ENCODE results near the gene UNC13C. TPM values are rescaled to one million over a fixed set of nuclear protein-coding genes. Genes with fewer than 3 reads are reported as not detected.

The UNC13C gene
- total RNA-seq, 1 donor from 2014 or later = 0.21 TPM

DNA sequence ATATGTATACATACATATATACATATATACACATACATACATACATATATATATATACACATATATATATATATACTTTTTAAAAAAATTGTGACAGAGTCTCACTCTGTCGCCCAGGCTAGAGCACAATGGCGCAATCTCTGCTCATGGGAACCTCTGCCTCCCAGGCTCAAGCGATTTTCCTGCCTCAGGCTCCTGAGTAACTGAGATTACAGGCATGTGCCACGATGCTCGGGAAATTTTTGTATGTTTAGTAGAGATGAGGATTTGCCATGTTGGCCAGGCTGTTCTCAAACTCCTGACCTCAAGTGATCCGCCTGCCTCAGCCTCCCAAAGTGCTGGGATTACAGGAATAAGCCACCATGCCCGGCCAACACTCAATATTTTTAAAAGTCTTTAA lies 302.5 kb downstream of the UNC13C start:
- DNase-seq (ENCODE audit: low read depth) = no peak
- no peak overlapping the region for H3K4me3 ChIP-seq (ENCODE audit: low read depth, low read length)
- TF ChIP-seq, protein P1, sequence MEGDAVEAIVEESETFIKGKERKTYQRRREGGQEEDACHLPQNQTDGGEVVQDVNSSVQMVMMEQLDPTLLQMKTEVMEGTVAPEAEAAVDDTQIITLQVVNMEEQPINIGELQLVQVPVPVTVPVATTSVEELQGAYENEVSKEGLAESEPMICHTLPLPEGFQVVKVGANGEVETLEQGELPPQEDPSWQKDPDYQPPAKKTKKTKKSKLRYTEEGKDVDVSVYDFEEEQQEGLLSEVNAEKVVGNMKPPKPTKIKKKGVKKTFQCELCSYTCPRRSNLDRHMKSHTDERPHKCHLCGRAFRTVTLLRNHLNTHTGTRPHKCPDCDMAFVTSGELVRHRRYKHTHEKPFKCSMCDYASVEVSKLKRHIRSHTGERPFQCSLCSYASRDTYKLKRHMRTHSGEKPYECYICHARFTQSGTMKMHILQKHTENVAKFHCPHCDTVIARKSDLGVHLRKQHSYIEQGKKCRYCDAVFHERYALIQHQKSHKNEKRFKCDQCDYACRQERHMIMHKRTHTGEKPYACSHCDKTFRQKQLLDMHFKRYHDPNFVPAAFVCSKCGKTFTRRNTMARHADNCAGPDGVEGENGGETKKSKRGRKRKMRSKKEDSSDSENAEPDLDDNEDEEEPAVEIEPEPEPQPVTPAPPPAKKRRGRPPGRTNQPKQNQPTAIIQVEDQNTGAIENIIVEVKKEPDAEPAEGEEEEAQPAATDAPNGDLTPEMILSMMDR (IDR thresholded peaks at IDR 0.05; ENCODE audit: insufficient read depth, low read length, poor library complexity, severe bottlenecking) = no peak
- no peaks in the 10 kb centered on the region for H3K36me3 ChIP-seq (ENCODE audit: control insufficient read depth, insufficient read depth, low read length)
- no peaks in the 10 kb centered on the region for H3K27me3 ChIP-seq (ENCODE audit: control insufficient read depth, insufficient read depth, low read length)

DNA sequence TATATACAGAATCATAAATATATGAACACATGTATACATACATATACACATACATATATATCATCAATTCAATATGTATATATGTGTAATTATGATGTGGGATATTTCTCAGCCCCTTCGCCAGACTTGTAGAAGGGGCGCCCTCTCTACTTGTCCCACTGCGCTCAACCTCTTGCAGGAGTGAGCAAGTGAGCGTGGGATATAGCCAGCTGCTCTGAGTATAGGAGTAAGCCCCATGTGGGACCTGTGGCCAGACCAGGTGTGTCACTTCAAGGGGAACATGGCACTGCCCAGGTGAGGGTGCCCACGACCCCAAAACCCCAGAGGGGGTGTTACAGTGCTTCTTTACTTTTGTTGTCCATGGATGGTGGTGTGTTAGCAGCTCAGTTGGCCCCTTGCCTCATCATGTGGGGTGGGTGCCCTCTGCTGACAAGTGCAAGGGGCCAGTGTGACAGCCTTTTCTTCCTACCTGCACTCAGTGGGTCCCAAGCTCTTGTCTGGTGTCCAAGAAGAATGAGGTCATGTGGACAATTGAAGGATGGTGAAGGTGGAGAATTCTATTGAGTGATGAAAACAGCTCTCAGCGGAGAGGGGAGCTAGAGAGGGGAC lies 304.1 kb downstream of the UNC13C start:
- TF ChIP-seq, protein P1 (IDR thresholded peaks at IDR 0.05; ENCODE audit: insufficient read depth, low read length, poor library complexity, severe bottlenecking) = no peak
- H3K36me3 ChIP-seq (ENCODE audit: control insufficient read depth, insufficient read depth, low read length) = no peaks in the 10 kb centered on the region
- H3K27me3 ChIP-seq (ENCODE audit: control insufficient read depth, insufficient read depth, low read length) = no peaks in the 10 kb centered on the region
- no peak for DNase-seq (ENCODE audit: low read depth)
- no peak overlapping the region for H3K4me3 ChIP-seq (ENCODE audit: low read depth, low read length)

DNA sequence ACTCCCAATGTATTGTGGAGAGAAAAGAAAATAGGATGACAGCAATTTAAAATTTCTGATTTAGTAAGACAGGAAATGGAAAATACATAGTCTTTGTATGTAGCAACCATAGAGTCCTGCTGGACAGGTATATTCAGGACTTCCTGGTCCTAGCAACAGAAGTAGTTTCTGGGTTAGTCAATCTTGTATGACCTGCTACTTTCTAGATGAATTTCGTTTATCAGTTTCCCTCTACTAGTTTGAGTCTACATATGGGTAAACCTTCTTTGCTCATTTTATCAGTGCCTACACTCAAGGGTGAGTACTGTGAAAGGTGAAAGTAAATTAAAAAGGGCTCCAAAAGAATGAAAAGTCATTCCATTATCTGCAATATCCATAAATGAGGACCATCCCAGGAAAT lies 309.8 kb downstream of the UNC13C start:
- no peaks in the 10 kb centered on the region for H3K36me3 ChIP-seq (ENCODE audit: control insufficient read depth, insufficient read depth, low read length)
- H3K4me3 ChIP-seq (ENCODE audit: low read depth, low read length) = no peak overlapping the region
- no peaks in the 10 kb centered on the region for H3K27me3 ChIP-seq (ENCODE audit: control insufficient read depth, insufficient read depth, low read length)
- DNase-seq (ENCODE audit: low read depth) = no peak
- TF ChIP-seq, protein P1 (IDR thresholded peaks at IDR 0.05; ENCODE audit: insufficient read depth, low read length, poor library complexity, severe bottlenecking) = no peak

DNA sequence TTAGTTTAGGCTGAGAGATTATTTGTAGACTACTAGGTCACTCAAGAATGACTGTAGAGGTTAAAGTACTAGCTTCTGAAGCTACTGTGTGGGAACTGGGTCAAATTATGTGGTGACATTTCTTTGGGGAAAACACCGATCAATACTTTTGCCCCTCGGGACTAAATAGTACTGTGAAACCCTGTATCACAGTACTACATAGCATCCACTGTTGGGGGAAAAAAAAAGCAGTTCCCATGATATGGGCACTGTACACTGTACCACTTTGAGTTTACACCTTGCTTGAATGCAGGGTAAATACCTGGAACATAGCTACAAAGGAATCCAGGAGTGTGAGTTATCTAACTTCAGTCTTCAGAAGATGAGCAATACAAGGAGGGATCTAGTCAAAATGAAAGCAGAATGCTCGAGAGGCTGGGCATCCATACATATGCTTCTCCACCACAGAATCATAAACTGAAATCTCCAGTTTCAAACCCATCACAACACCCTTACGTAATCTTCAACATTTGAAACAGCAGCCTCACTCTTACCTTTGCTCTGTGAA lies 311.4 kb downstream of the UNC13C start:
- DNase-seq (ENCODE audit: low read depth) = no peak
- H3K27me3 ChIP-seq (ENCODE audit: control insufficient read depth, insufficient read depth, low read length) = no peaks in the 10 kb centered on the region
- no peaks in the 10 kb centered on the region for H3K36me3 ChIP-seq (ENCODE audit: control insufficient read depth, insufficient read depth, low read length)
- no peak overlapping the region for H3K4me3 ChIP-seq (ENCODE audit: low read depth, low read length)
- TF ChIP-seq, protein P1 (IDR thresholded peaks at IDR 0.05; ENCODE audit: insufficient read depth, low read length, poor library complexity, severe bottlenecking) = no peak

DNA sequence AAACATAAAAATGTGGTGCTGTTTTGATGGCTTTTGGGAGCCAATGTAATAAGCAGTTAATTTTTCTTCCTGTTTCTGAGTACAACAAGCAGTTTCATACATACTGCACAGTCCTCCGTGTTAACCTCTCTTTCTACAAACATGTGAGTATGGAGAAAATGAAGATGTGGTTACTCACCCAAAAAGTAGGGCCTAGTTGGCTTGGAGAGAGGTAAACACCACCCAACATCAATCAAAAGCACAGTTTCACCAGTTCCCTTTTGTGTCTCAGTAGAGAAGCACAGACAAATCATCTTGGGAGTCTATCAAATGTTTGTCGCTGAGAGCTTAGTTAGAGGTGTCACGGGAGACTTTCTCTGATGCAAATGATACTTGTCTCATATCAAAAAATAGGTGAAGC lies 320.2 kb downstream of the UNC13C start:
- Histone ChIP-seq H3K4me3 (ENCODE audit: low read depth, low read length) (no peak overlapping the region), H3K27me3 (ENCODE audit: control insufficient read depth, insufficient read depth, low read length) (no peaks in the 10 kb centered on the region), H3K36me3 (ENCODE audit: control insufficient read depth, insufficient read depth, low read length) (no peaks in the 10 kb centered on the region)
- TF ChIP-seq, protein P1 (IDR thresholded peaks at IDR 0.05; ENCODE audit: insufficient read depth, low read length, poor library complexity, severe bottlenecking) = no peak
- no peak for DNase-seq (ENCODE audit: low read depth)

DNA sequence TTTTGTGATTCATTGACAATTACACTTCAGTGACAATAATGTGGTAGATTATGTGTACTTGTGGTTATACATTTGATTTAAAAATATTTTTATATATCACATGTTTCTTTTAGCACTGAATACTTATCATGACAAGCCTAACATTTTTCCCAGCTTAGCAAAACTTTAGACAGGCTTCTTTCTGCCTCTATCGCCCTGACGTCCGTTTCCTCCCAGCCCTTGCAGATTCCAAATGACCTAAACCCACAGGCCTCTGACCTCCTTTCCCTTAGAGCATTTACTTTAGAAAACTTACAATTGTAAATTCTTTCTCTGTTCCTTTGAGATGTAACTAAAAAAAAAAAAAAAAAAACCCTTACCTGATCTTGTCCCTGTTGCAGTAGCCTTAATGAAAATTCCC lies 326.1 kb downstream of the UNC13C start:
- TF ChIP-seq, protein P1 (IDR thresholded peaks at IDR 0.05; ENCODE audit: insufficient read depth, low read length, poor library complexity, severe bottlenecking) = no peak
- Histone ChIP-seq H3K36me3 (ENCODE audit: control insufficient read depth, insufficient read depth, low read length) (no peaks in the 10 kb centered on the region), H3K4me3 (ENCODE audit: low read depth, low read length) (no peak overlapping the region), H3K27me3 (ENCODE audit: control insufficient read depth, insufficient read depth, low read length) (no peaks in the 10 kb centered on the region)
- no peak for DNase-seq (ENCODE audit: low read depth)
